ENCODE results near the gene PMAIP1. TPM values are rescaled to one million over a fixed set of nuclear protein-coding genes. Genes with fewer than 3 reads are reported as not detected.

PMAIP1 gene
- total RNA-seq, 1 donor from 2014 or later, result 62.5 TPM

DNA sequence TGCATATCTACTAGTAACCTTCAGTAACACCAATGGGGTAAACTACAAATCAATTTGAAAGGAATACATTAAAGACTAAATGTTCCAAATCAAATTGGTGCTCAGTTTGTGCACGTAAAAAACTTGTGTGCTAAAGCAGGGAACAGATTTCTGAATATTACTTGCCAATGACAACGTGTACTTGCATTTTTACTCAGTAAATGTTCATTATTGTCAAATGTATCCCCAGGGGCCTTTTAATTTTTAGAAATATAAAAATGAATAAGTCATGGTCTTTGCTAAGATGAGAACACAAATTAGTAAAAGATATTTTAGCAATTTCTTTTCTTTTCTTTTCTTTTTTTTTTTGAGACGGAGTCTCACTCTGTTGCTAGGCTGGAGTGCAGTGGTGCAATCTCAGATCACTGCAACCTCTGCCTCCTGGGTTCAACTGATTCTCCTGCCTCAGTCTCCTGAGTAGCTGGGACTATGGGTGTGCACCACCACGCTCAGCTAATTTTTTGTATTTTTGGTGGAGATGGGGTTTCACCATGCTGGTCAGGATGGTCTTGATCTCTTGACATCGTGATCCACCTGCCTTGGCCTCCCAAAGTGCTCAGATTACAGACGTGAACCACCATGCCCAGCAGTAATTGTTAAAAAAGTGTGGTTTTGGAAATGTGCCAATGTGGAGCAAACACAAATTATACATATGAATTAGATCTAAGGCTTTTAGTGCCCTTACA, 52.6 kb downstream of the PMAIP1 start:
- DNase-seq (ENCODE audit: low read depth), result no peak

Other genes with a start within 250 kb of the PMAIP1 start
- 5.6 and 8.6 TPM in 2 replicates for gene CCBE1, start 202.6 kb upstream of the PMAIP1 start, total RNA-seq